GM23338 (cell line): ENCODE results near the gene LFNG. TPM values are rescaled to one million over a fixed set of nuclear protein-coding genes. Genes with fewer than 3 reads are reported as not detected.

Source experiments
- ATAC-seq: fragments of 200-7000 bp; cut with Tn5 transposase; 3 replicates; pipeline ENCODE4 v1.9.1; 2020
- DNase-seq: peaks from one replicate; pipeline ENCODE4 v3.0.0-alpha.2; 2015; ENCODE audit warnings: low spot score
- H2AFZ ChIP-seq: fragments of 200-600 bp; sonication (generic); 2 replicates; pipeline ENCODE4 v1.8.0; 2016; ENCODE audit warnings: antibody characterized with exemption, mild to moderate bottlenecking, moderate library complexity
- H3F3A ChIP-seq: fragments of 200-600 bp; sonication (generic); replicated peaks from 2 replicates; pipeline ENCODE4 v1.8.0; 2017; ENCODE audit warnings: antibody characterized with exemption, mixed run types, low read depth
- H3K27ac ChIP-seq: fragments of 200-600 bp; sonication (generic); 2 replicates; pipeline ENCODE4 v1.6.1; 2016; ENCODE audit warnings: low read depth
- H3K27me3 ChIP-seq: fragments of 200-600 bp; sonication (generic); 2 replicates; pipeline ENCODE4 v1.8.0; 2016; ENCODE audit warnings: mild to moderate bottlenecking, mixed run types, moderate library complexity; ENCODE audit not compliant: insufficient read depth
- H3K36me3 ChIP-seq: fragments of 200-600 bp; sonication (generic); 2 replicates; pipeline ENCODE4 v1.8.0; 2016; ENCODE audit warnings: mild to moderate bottlenecking; ENCODE audit not compliant: insufficient read depth
- H3K4me1 ChIP-seq: fragments of 200-600 bp; sonication (generic); 2 replicates; pipeline ENCODE4 v1.8.0; 2016; ENCODE audit warnings: mild to moderate bottlenecking, moderate library complexity; ENCODE audit not compliant: insufficient read depth
- H3K4me2 ChIP-seq: fragments of 200-600 bp; sonication (generic); 2 replicates; pipeline ENCODE4 v1.7.1; 2017; ENCODE audit warnings: mixed run types
- H3K4me3 ChIP-seq: fragments of 200-600 bp; sonication (generic); 2 replicates; pipeline ENCODE4 v1.6.1; 2016; ENCODE audit warnings: mixed run types
- H3K79me2 ChIP-seq: fragments of 200-600 bp; sonication (generic); replicated peaks from 2 replicates; pipeline ENCODE4 v1.8.0; 2017; ENCODE audit warnings: mild to moderate bottlenecking; ENCODE audit not compliant: insufficient read depth
- H3K9me2 ChIP-seq: fragments of 200-600 bp; sonication (generic); 2 replicates; pipeline ENCODE4 v1.8.0; 2017; ENCODE audit not compliant: insufficient read depth
- H4K20me1 ChIP-seq: fragments of 200-600 bp; sonication (generic); replicated peaks from 2 replicates; pipeline ENCODE4 v1.8.0; 2017; ENCODE audit warnings: mild to moderate bottlenecking; ENCODE audit not compliant: insufficient read depth
- H3K27ac Mint-ChIP-seq: 2 replicates; pipeline ENCODE4 v1.8.0; 2020; ENCODE audit warnings: inconsistent platforms, mild to moderate bottlenecking, moderate library complexity, mixed read lengths
- H3K27me3 Mint-ChIP-seq: 3 replicates; pipeline ENCODE4 v1.8.0; 2022; ENCODE audit warnings: low read depth, mild to moderate bottlenecking, moderate library complexity, mixed read lengths, inconsistent platforms; ENCODE audit not compliant: insufficient read depth, poor library complexity
- H3K36me3 Mint-ChIP-seq: 3 replicates; pipeline ENCODE4 v1.8.0; 2021; ENCODE audit warnings: low read depth, mild to moderate bottlenecking, inconsistent platforms, moderate library complexity, mixed read lengths
- H3K4me1 Mint-ChIP-seq: 3 replicates; pipeline ENCODE4 v1.8.0; 2020; ENCODE audit warnings: mild to moderate bottlenecking, inconsistent platforms, mixed read lengths
- H3K4me3 Mint-ChIP-seq: 3 replicates; pipeline ENCODE4 v1.8.0; 2021; ENCODE audit warnings: moderate library complexity, mild to moderate bottlenecking, inconsistent platforms, mixed read lengths
- H3K9me3 Mint-ChIP-seq: 3 replicates; pipeline ENCODE4 v1.8.0; 2020; ENCODE audit warnings: moderate library complexity, mild to moderate bottlenecking, inconsistent platforms, mixed read lengths
- CREB1 ChIP-seq: fragments of 250-450 bp; sonication (Bioruptor Pico); IDR thresholded peaks from 2 replicates; pipeline ENCODE4 v1.5.0; 2020; ENCODE audit warnings: low read depth, mild to moderate bottlenecking, moderate library complexity
- EZH2 ChIP-seq: fragments of 200-600 bp; sonication (generic); IDR thresholded peaks from one replicate; pipeline ENCODE4 v1.8.0; 2017; ENCODE audit warnings: antibody characterized with exemption, mild to moderate bottlenecking, low read depth; ENCODE audit not compliant: unreplicated experiment
- EZH2phosphoT487 ChIP-seq: fragments of 200-600 bp; sonication (generic); IDR thresholded peaks from one replicate; pipeline ENCODE4 v1.8.1; 2018; ENCODE audit warnings: antibody characterized with exemption; ENCODE audit not compliant: unreplicated experiment
- JUNB ChIP-seq: IDR thresholded peaks from one replicate; pipeline ENCODE4 v1.6.1; 2016; ENCODE audit warnings: antibody characterized with exemption; ENCODE audit not compliant: unreplicated experiment
- NANOG ChIP-seq: IDR thresholded peaks from 2 replicates; pipeline ENCODE4 v1.6.1; 2016; ENCODE audit warnings: antibody characterized with exemption, borderline replicate concordance
- POLR2AphosphoS5 ChIP-seq: IDR thresholded peaks from 2 replicates; pipeline ENCODE4 v1.6.1; 2016; ENCODE audit warnings: antibody characterized with exemption, low read depth
- STAT1 ChIP-seq: IDR thresholded peaks from one replicate; pipeline ENCODE4 v1.6.1; 2016; ENCODE audit warnings: antibody characterized with exemption; ENCODE audit not compliant: unreplicated experiment
- ZNF114 ChIP-seq: fragments of 250-450 bp; sonication (Bioruptor Pico); IDR thresholded peaks from 2 replicates; pipeline ENCODE4 v1.5.0; 2020; ENCODE audit warnings: mild to moderate bottlenecking, moderate library complexity
- ZNF331 ChIP-seq: fragments of 250-450 bp; sonication (Bioruptor Pico); IDR thresholded peaks from 2 replicates; pipeline ENCODE4 v1.5.0; 2020; ENCODE audit warnings: low read depth, mild to moderate bottlenecking, moderate library complexity
- polyA plus RNA-seq: library from polyadenylated mRNA; unstranded; fragments of >200 nt; fragmentation: Nextera tagmentation; extraction: Ambion mirVana; gene quantifications from 2 replicates; pipeline ENCODE4 v1.2.1, GENCODE V29; 2016
- total RNA-seq: library from RNA; depleted of rRNA; stranded (reverse); fragments of >200 nt; shearing (Covaris generic); gene quantifications from 2 replicates; pipeline ENCODE4 v1.2.3, GENCODE V29; 2014
- TF ChIP-seq, protein P1 (sequence below), 2 experiments: fragments of 200-600 bp in 1 of 2; sonication (generic) in 1 of 2; conservative IDR thresholded peaks; 2 replicates each; pipeline versions ENCODE4 v1.5.1 to v1.6.1; 2016 to 2017; ENCODE audit warnings: antibody characterized with exemption in 2 of 2, low read depth in 2 of 2, mild to moderate bottlenecking in 2 of 2, moderate library complexity in 1 of 2
- TF ChIP-seq, protein P2 (sequence below): IDR thresholded peaks from one replicate; pipeline ENCODE4 v1.6.1; 2018; ENCODE audit warnings: antibody characterized with exemption; ENCODE audit not compliant: unreplicated experiment

LFNG gene
- total and polyA plus RNA-seq, 2 experiments from 2014 or later: 1.7 to 35.4 TPM

DNA sequence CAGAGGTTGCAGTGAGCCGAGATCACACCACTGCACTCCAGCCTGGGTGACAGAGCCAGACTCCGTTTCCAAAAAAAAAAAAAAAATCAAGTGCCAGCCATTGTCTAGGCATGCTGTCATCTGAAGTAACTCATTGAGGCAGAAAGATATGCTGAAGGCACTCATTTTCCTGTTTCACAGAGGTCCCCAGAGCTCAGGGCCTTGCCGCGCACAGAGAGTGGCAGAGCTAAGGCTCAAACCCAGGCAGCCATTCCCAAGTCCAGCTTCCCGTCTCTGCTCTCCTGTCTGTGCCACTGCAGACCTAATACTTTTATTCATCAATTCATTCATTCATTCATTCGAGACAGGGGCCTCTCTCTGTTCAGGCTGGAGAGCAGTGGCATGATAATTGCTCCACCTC lies 46.8 kb upstream of the LFNG start:
- Histone ChIP-seq H3K27ac (no peak overlapping the region), H3F3A (0 out of 2 replicates have a peak, but pooled peaks cover 10% of the 10 kb centered on the region), H3K79me2 (no peaks in the 10 kb centered on the region), H2AFZ (no peak overlapping the region), H3K27me3 (no peaks in the 10 kb centered on the region), H3K4me1 (peaks cover 3% of the 10 kb centered on the region; the same call in 1 of the 2 replicates), H3K36me3 (no peaks in the 10 kb centered on the region), H3K4me3 (no peak overlapping the region), H4K20me1 (no peaks in the 10 kb centered on the region), H3K9me2 (no peaks in the 10 kb centered on the region), H3K4me2 (no peak overlapping the region)
- H3K4me3 Mint-ChIP-seq: no peak overlapping the region
- H3K27ac Mint-ChIP-seq: no peak overlapping the region
- H3K9me3 Mint-ChIP-seq: no peaks in the 10 kb centered on the region
- peaks cover 34% of the 10 kb centered on the region for H3K4me1 Mint-ChIP-seq
- H3K36me3 Mint-ChIP-seq: no peaks in the 10 kb centered on the region; the same call in 2 of the 3 replicates
- TF ChIP-seq STAT1: no peak
- TF ChIP-seq EZH2: no peak
- TF ChIP-seq, protein P1, sequence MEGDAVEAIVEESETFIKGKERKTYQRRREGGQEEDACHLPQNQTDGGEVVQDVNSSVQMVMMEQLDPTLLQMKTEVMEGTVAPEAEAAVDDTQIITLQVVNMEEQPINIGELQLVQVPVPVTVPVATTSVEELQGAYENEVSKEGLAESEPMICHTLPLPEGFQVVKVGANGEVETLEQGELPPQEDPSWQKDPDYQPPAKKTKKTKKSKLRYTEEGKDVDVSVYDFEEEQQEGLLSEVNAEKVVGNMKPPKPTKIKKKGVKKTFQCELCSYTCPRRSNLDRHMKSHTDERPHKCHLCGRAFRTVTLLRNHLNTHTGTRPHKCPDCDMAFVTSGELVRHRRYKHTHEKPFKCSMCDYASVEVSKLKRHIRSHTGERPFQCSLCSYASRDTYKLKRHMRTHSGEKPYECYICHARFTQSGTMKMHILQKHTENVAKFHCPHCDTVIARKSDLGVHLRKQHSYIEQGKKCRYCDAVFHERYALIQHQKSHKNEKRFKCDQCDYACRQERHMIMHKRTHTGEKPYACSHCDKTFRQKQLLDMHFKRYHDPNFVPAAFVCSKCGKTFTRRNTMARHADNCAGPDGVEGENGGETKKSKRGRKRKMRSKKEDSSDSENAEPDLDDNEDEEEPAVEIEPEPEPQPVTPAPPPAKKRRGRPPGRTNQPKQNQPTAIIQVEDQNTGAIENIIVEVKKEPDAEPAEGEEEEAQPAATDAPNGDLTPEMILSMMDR (conservative IDR thresholded peaks at IDR 0.05; ENCODE audit: low read depth in 2 of 2): peak; percentile 30 to 40; a peak in 3 of 4 replicates
- TF ChIP-seq, protein P2, sequence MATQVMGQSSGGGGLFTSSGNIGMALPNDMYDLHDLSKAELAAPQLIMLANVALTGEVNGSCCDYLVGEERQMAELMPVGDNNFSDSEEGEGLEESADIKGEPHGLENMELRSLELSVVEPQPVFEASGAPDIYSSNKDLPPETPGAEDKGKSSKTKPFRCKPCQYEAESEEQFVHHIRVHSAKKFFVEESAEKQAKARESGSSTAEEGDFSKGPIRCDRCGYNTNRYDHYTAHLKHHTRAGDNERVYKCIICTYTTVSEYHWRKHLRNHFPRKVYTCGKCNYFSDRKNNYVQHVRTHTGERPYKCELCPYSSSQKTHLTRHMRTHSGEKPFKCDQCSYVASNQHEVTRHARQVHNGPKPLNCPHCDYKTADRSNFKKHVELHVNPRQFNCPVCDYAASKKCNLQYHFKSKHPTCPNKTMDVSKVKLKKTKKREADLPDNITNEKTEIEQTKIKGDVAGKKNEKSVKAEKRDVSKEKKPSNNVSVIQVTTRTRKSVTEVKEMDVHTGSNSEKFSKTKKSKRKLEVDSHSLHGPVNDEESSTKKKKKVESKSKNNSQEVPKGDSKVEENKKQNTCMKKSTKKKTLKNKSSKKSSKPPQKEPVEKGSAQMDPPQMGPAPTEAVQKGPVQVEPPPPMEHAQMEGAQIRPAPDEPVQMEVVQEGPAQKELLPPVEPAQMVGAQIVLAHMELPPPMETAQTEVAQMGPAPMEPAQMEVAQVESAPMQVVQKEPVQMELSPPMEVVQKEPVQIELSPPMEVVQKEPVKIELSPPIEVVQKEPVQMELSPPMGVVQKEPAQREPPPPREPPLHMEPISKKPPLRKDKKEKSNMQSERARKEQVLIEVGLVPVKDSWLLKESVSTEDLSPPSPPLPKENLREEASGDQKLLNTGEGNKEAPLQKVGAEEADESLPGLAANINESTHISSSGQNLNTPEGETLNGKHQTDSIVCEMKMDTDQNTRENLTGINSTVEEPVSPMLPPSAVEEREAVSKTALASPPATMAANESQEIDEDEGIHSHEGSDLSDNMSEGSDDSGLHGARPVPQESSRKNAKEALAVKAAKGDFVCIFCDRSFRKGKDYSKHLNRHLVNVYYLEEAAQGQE: no peak
- ATAC-seq (no peak), DNase-seq (no peak)
- peaks cover 14% of the 10 kb centered on the region for H3K27me3 Mint-ChIP-seq

DNA sequence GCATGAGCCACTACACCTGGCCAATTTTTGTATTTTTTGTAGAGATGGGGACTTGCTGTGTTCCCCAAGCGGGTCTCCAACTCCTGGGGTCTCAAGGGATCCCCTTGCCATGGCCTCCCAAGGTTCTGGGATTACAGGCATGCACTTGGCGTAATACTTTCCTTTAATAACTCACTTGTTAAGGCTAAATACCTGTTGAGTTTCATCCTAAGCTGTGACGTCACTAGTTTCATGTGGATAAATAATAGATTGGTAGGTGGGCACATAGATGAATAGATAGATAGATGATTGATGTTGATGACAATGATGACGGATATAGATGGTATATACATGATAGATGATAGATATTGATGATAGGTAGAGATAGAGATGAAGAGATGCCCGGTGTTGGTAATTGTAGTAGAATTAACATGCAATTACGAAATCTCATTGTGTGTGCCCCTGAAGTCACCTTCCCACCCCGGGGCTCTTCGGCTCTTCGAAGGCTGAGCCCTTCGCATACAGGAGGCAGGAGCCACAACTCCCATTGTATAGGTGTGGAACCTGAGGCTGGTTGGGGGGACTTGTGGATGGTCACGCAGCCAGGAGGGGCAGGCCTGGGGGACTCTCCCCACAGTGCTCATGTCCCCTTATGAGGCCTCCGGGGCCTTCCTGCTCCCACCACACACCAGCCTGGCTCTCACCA lies 45.9 kb upstream of the LFNG start:
- Histone ChIP-seq H4K20me1 (no peaks in the 10 kb centered on the region), H2AFZ (no peak overlapping the region), H3K4me3 (no peak overlapping the region), H3K27ac (no peak overlapping the region), H3F3A (0 out of 2 replicates have a peak, but pooled peaks cover 10% of the 10 kb centered on the region), H3K4me1 (peaks cover 3% of the 10 kb centered on the region; the same call in 1 of the 2 replicates), H3K36me3 (no peaks in the 10 kb centered on the region), H3K27me3 (no peaks in the 10 kb centered on the region), H3K4me2 (no peak overlapping the region), H3K9me2 (no peaks in the 10 kb centered on the region), H3K79me2 (no peaks in the 10 kb centered on the region)
- Mint-ChIP-seq H3K27ac (no peak overlapping the region), H3K27me3 (peaks cover 13% of the 10 kb centered on the region), H3K4me1 (peaks cover 34% of the 10 kb centered on the region), H3K36me3 (no peaks in the 10 kb centered on the region; the same call in 2 of the 3 replicates), H3K4me3 (peak overlapping the region; percentile 0; the same call in 1 of the 3 replicates), H3K9me3 (no peaks in the 10 kb centered on the region)
- DNase-seq (no peak), ATAC-seq (no peak)
- no peak for TF ChIP-seq ZNF331 (CRISPR knock-in tag)
- TF ChIP-seq, protein P2: no peak
- no peak for TF ChIP-seq EZH2phosphoT487
- no peak for TF ChIP-seq STAT1
- TF ChIP-seq, protein P1 (conservative IDR thresholded peaks at IDR 0.05; ENCODE audit: low read depth in 2 of 2): no peak
- TF ChIP-seq JUNB: no peak
- TF ChIP-seq ZNF114 (CRISPR knock-in tag): no peak
- no peak for TF ChIP-seq POLR2AphosphoS5
- TF ChIP-seq EZH2: no peak
- no peak for TF ChIP-seq NANOG
- no peak for TF ChIP-seq CREB1 (CRISPR knock-in tag)
